Stimulated activated effector memory CD8-positive, alpha-beta T cell treated with anti-CD3 and anti-CD28 coated beads, Interleukin-12 subunit alpha, Interleukin-12 subunit beta, amount 100 ng/mL, for 72 hours (primary cell): ENCODE results near the gene NINJ2.

ENCODE experiments used
- ATAC-seq: fragments of 150-1000 bp; cut with Tn5 transposase; 2 replicates; pipeline ENCODE4 v1.10.0; 2021
- DNase-seq, 2 donors: peaks; one replicate each; pipeline ENCODE4 v3.0.0; 2021 to 2022; ENCODE audit warnings: low spot score in 2 of 2
- H3K27ac Mint-ChIP-seq: one replicate; pipeline ENCODE4 v1.8.0; 2022; ENCODE audit warnings: mild to moderate bottlenecking, mixed read lengths
- H3K36me3 Mint-ChIP-seq: one replicate; pipeline ENCODE4 v1.8.0; 2022; ENCODE audit warnings: mild to moderate bottlenecking, mixed read lengths
- H3K4me1 Mint-ChIP-seq: one replicate; pipeline ENCODE4 v1.8.0; 2022; ENCODE audit warnings: mixed read lengths
- H3K4me3 Mint-ChIP-seq: one replicate; pipeline ENCODE4 v1.8.0; 2022; ENCODE audit warnings: mild to moderate bottlenecking, mixed read lengths
- H3K9me3 Mint-ChIP-seq: one replicate; pipeline ENCODE4 v1.8.0; 2022; ENCODE audit warnings: mixed read lengths

NINJ2 gene

GRCh38 chr12:684416-684815, 21.2 kb upstream of the NINJ2 start:
- Mint-ChIP-seq H3K9me3 (no peaks in the 10 kb centered on the region), H3K27ac (peak overlapping the region; percentile 88), H3K36me3 (no peaks in the 10 kb centered on the region), H3K4me3 (peak overlapping the region; percentile 3), H3K4me1 (peaks cover 57% of the 10 kb centered on the region)
- DNase-seq (no peak), ATAC-seq (no peak)

DNA sequence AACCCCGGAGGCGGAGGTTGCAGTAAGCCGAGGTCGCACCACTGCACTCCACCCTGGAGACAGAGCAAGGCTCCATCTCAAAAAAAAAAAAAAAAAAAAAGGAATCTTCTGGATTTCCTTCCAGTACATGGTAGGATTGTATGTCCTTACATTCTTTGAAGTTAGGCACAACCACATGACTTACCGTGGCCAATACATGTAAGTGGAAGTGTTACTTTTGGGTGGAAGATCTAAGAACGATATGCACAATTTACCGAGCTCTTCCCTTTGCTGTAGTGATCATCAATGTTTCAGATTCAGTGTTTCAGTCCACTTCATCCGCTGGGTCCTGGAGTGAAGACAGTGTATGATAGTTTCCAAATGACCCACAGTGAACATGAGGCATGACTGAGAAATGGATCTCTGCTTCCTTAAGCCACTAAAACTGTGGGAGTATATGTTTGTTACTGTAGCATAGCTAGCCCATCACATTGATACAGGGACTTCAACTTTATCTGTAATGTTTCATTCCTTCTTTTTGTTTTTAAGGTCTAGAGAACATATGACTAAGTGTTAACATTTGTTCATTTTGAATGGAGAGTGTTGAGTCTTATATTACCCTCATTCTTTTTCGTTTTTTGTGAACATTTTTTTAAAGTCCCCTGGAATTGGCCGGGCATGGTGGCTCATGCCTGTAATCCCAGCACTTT, 18.5 kb upstream of the NINJ2 start:
- Mint-ChIP-seq H3K27ac (peak overlapping the region; percentile 29), H3K36me3 (peaks cover 4% of the 10 kb centered on the region), H3K4me3 (peak overlapping the region; percentile 24), H3K9me3 (no peaks in the 10 kb centered on the region), H3K4me1 (peaks cover 72% of the 10 kb centered on the region)
- no peak for DNase-seq
- peak; percentile 64 for ATAC-seq

DNA sequence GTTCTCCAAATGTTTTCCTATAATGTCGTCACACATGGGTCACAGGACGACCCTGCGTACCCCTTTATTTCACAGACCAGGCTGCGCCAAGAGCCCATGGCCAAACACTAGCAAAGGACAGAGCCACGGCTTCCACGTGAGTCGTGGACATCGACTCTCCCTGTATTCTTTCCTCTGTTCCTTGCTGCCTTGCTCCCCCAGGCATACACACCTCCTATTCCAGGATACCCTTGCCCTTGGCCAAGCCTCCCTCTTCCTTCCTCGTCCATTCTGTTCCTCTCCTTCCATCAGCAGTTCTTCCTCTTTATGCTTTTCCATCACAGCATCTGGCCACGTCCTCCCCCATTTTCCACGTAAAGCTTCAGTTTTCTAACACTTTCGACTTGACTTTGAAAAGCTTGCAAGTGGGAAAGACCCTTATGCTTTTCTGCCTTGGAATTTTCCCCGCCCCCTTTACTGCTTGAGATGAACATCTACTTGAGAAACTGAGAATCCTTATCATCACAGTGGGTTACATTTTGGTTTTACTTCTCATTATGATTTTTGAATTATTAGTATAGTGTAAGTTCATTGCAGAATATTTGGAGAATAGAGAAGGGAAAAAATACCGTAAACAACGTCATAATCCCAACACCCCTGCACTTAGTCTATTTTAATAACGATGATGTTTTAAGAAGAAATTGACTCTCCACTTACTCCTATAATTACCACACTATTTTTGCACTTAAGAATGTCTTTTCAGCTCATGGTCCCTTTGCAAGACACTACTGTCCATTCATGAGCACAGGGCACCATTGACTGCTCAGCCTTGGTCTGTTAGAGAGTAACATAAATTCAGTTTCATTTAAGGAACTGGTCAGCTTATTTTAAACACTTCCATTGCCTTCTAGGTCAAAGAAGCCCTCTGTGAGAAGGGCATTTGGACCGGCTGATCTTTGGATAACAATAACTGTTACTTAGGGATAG, 15.8 kb upstream of the NINJ2 start:
- DNase-seq (no peak), ATAC-seq (no peak)
- peaks cover 53% of the 10 kb centered on the region for H3K4me1 Mint-ChIP-seq
- H3K36me3 Mint-ChIP-seq, result peaks cover 4% of the 10 kb centered on the region
- no peak overlapping the region for H3K27ac Mint-ChIP-seq
- peak overlapping the region; percentile 29 for H3K4me3 Mint-ChIP-seq
- no peaks in the 10 kb centered on the region for H3K9me3 Mint-ChIP-seq

DNA sequence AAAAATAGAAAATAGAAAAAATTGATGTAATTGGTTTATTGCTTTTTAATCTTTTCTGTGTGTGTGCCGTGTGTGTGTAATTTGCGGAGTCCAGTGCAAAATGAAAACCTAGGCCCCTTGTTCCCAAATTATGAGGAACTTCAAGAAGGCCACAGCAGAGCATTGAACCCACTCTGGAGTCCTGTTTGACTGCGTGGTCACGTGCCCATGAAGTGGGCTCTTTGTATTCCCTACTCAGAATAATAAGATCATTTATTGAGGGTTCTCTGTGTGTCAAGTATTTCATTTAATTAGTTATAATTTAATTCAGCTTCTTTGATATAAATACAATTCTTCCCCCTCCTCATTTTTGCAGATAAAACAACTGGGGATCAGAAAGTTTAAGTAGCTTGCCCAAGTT, 12.3 kb upstream of the NINJ2 start:
- Mint-ChIP-seq H3K36me3 (peaks cover 4% of the 10 kb centered on the region), H3K9me3 (no peaks in the 10 kb centered on the region), H3K27ac (no peak overlapping the region), H3K4me1 (peaks cover 62% of the 10 kb centered on the region), H3K4me3 (no peak overlapping the region)
- no peak for ATAC-seq
- no peak for DNase-seq

DNA sequence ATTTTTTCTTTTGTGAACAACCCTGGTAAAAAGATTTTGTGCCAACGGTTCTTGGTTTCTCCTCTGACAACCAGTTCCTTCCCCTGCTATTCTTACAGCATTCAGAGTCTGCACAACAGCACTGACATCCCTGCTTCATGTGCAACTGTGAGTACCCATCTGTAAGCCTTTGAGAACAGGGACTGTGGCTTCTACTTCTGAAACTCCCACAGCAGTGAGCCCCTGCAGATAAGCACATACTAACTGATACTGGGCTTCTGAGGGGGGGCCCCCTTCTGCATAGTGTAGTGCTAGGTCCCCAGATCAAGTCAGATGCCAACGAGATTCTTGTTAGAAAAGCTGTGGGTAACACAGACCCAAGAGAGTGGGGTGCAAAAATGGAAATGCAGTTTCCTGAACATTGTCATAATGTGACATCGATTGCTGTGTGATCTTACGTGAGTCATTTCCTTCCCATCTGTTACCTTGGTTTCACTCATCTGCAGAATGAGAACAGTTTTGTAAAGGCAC, 11.1 kb upstream of the NINJ2 start:
- Mint-ChIP-seq H3K36me3 (peaks cover 6% of the 10 kb centered on the region), H3K4me3 (peak overlapping the region; percentile 51), H3K4me1 (peaks cover 58% of the 10 kb centered on the region), H3K27ac (peak overlapping the region; percentile 84), H3K9me3 (no peaks in the 10 kb centered on the region)
- peak; percentile 44 to 88 for DNase-seq
- peak; percentile 98 for ATAC-seq

GRCh38 chr12:673849-674248, 10.6 kb upstream of the NINJ2 start:
- H3K4me1 Mint-ChIP-seq, result peaks cover 58% of the 10 kb centered on the region
- H3K27ac Mint-ChIP-seq, result peak overlapping the region; percentile 84
- H3K4me3 Mint-ChIP-seq, result peak overlapping the region; percentile 51
- no peak for DNase-seq
- H3K36me3 Mint-ChIP-seq, result peaks cover 10% of the 10 kb centered on the region
- no peak for ATAC-seq
- no peaks in the 10 kb centered on the region for H3K9me3 Mint-ChIP-seq

DNA sequence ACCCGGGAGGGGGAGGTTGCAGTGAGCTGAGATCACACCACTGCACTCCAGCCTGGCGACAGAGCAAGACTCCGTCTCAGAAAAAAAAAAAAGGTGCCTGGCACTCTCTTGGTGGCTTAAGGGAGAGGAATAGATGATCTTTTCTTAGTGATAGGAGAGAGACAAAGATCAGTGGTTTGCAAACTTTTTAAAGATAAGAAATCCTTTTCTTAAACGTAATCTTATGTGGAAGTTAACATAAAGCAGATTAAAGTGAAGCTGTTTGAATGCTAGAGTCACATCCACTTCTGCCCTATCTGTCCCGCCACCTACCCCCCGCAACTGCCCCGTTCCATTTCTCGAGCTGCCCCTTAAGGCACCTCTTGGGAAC, 6.3 kb upstream of the NINJ2 start:
- Mint-ChIP-seq H3K36me3 (peaks cover 17% of the 10 kb centered on the region), H3K27ac (peak overlapping the region; percentile 92), H3K4me3 (peak overlapping the region; percentile 41), H3K4me1 (peaks cover 70% of the 10 kb centered on the region), H3K9me3 (no peaks in the 10 kb centered on the region)
- DNase-seq, result no peak
- no peak for ATAC-seq

DNA sequence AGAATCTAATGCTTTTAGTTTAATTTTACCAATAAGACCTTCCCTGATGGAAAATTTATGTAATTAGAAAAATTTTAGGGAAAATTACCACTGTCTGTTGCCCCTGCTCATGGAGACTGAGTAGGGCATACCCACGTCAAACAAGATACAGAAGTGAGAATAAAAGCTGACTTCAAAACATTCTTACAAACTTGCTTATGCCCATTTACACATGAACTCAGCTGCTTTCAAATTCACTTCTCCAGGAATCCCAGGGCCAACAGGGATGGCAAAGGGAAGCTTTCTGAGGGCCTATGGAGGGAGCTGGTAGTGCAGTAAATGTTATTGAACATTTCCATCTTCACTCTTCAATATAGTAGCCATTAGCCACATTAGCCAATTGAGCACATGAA, 4.8 kb upstream of the NINJ2 start:
- DNase-seq (no peak), ATAC-seq (no peak)
- H3K36me3 Mint-ChIP-seq, result peaks cover 17% of the 10 kb centered on the region
- H3K4me1 Mint-ChIP-seq, result peaks cover 61% of the 10 kb centered on the region
- H3K4me3 Mint-ChIP-seq, result no peak overlapping the region
- peak overlapping the region; percentile 96 for H3K27ac Mint-ChIP-seq
- no peaks in the 10 kb centered on the region for H3K9me3 Mint-ChIP-seq

GRCh38 chr12:666766-667308, 3.6 kb upstream of the NINJ2 start:
- Mint-ChIP-seq H3K36me3 (peaks cover 17% of the 10 kb centered on the region), H3K4me3 (peak overlapping the region; percentile 72), H3K9me3 (no peaks in the 10 kb centered on the region), H3K4me1 (peaks cover 57% of the 10 kb centered on the region), H3K27ac (peak overlapping the region; percentile 96)
- peak; percentile 67 for ATAC-seq
- peak; percentile 24 to 77 for DNase-seq

DNA sequence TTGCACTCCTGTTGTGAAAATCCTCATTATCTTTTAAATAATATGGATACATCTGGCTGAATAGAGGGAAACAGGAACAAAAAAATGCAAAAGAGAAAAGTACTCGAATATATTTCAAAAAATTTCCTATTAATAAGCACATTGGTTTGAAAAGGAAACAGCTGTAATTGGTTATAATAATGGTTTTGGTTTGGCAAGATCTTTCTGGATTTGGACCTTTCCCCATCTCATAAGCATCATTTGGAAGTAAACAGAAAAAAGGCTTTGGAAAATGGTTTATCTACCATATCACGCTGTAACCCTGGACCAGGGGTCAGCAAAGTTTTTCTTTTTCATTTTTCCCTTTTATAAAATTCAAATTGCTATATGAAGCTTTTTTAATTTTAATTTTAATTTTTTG, 2.8 kb upstream of the NINJ2 start:
- peaks cover 17% of the 10 kb centered on the region for H3K36me3 Mint-ChIP-seq
- ATAC-seq (no peak), DNase-seq (no peak)
- H3K4me1 Mint-ChIP-seq, result peaks cover 62% of the 10 kb centered on the region
- H3K9me3 Mint-ChIP-seq, result no peaks in the 10 kb centered on the region
- peak overlapping the region; percentile 96 for H3K27ac Mint-ChIP-seq
- peak overlapping the region; percentile 72 for H3K4me3 Mint-ChIP-seq

DNA sequence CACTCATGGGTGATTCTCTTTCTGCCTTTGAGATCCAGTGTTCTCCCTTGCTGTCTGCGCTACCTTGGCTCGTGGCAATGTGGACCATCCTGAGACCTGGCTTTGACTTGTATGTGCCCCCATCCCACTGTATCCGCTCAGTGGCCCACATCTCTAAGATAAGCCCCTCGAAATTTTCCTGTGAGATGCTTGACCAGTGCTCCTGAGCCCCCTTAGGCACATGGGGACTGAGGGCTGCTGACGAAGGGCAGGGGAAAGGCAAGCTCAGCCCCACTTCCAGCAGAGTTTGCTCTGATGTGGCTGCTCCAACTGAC, 1.5 kb upstream of the NINJ2 start:
- peaks cover 56% of the 10 kb centered on the region for H3K4me1 Mint-ChIP-seq
- H3K4me3 Mint-ChIP-seq, result no peak overlapping the region
- H3K9me3 Mint-ChIP-seq, result no peaks in the 10 kb centered on the region
- H3K27ac Mint-ChIP-seq, result no peak overlapping the region
- DNase-seq, result no peak
- H3K36me3 Mint-ChIP-seq, result peaks cover 17% of the 10 kb centered on the region
- ATAC-seq, result no peak

DNA sequence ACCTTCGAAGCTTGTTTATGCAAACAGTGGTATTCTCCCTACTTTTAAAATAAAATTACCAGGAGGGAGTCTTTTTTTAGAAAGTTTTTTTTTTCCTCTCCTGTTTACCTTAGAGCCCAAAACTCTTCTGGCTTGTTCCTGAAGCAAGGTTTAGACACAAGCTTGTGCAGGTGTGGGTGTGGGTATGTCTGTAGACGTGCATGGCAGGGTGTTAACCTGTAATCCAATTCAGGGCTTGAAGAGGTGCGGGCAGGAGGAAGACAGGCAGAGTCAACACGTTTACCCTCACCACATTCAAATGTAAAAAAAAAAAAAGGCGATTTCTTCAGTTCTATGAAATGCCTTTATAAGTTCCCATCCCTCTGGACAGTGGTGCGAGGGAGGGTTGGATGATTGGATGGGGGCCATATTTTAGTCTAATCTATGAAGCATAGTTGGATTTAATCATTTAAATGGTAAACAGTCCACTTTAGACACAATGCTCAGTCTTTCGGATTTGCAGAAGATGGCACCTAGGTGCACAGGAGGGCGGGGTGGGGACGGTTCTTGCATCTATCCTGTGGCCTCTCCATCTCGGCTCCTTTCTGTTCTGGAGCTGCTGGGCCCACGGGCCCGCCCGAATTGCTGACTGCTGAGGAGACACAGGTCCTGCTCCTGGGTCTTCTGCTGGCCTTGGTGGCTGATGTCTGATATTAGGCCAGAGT, 982 bp upstream of the NINJ2 start:
- no peak for DNase-seq
- H3K27ac Mint-ChIP-seq, result no peak overlapping the region
- no peak for ATAC-seq
- H3K36me3 Mint-ChIP-seq, result peaks cover 14% of the 10 kb centered on the region
- H3K4me3 Mint-ChIP-seq, result no peak overlapping the region
- H3K4me1 Mint-ChIP-seq, result peaks cover 52% of the 10 kb centered on the region
- H3K9me3 Mint-ChIP-seq, result no peaks in the 10 kb centered on the region

GRCh38 chr12:662566-663292, 516 bp downstream of the NINJ2 start:
- H3K9me3 Mint-ChIP-seq, result no peaks in the 10 kb centered on the region
- peaks cover 45% of the 10 kb centered on the region for H3K4me1 Mint-ChIP-seq
- ATAC-seq (no peak), DNase-seq (no peak)
- no peak overlapping the region for H3K27ac Mint-ChIP-seq
- H3K4me3 Mint-ChIP-seq, result peak overlapping the region; percentile 17
- H3K36me3 Mint-ChIP-seq, result peaks cover 7% of the 10 kb centered on the region

DNA sequence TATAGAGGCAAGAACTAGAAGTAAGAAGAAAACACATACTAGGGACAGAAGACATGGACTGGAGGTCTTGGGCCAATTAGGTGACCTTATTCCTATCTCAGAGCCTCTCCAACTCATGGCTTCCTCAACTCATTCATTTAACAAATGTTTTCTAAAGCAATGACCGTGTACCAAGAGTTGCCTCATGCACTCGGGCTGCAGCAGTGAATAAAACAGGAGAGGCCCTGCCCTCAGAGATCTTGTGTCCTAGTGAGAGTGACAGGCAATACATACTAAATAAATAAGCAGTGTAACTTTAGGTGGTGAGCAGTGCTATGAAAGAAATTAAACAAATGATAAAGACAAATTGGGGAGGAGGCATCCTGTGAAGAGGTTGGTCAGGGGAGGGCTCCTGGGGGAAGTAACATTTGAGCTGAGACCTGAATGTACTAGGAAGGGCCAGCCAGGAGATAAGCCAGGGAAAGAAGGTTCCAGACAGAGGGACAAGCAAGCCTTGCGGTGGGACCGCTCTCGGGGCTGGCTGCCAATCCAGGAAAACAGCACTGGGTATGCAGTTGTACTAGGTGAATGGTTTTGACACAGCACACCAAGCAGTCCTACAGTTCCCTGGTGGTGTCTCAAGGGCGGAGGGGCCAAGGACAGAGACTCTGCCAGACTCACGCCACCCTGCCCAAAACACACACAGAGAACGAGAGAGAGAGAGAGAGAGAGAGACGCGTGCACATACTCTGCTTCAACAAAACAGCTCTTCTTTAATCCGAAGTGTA, 1.3 kb downstream of the NINJ2 start:
- Mint-ChIP-seq H3K4me1 (peaks cover 37% of the 10 kb centered on the region), H3K4me3 (peak overlapping the region; percentile 17), H3K27ac (no peak overlapping the region), H3K36me3 (peaks cover 3% of the 10 kb centered on the region), H3K9me3 (no peaks in the 10 kb centered on the region)
- ATAC-seq (no peak), DNase-seq (no peak)
